GM23338 (cell line): ENCODE results near the gene CDK5. TPM values are rescaled to one million over a fixed set of nuclear protein-coding genes. Genes with fewer than 3 reads are reported as not detected.

Source experiments
- ATAC-seq: fragments of 200-7000 bp; cut with Tn5 transposase; 3 replicates; pipeline ENCODE4 v1.9.1; 2020
- DNase-seq: peaks from one replicate; pipeline ENCODE4 v3.0.0-alpha.2; 2015; ENCODE audit warnings: low spot score
- H2AFZ ChIP-seq: fragments of 200-600 bp; sonication (generic); 2 replicates; pipeline ENCODE4 v1.8.0; 2016; ENCODE audit warnings: antibody characterized with exemption, mild to moderate bottlenecking, moderate library complexity
- H3F3A ChIP-seq: fragments of 200-600 bp; sonication (generic); replicated peaks from 2 replicates; pipeline ENCODE4 v1.8.0; 2017; ENCODE audit warnings: antibody characterized with exemption, mixed run types, low read depth
- H3K27ac ChIP-seq: fragments of 200-600 bp; sonication (generic); 2 replicates; pipeline ENCODE4 v1.6.1; 2016; ENCODE audit warnings: low read depth
- H3K27me3 ChIP-seq: fragments of 200-600 bp; sonication (generic); 2 replicates; pipeline ENCODE4 v1.8.0; 2016; ENCODE audit warnings: mild to moderate bottlenecking, mixed run types, moderate library complexity; ENCODE audit not compliant: insufficient read depth
- H3K36me3 ChIP-seq: fragments of 200-600 bp; sonication (generic); 2 replicates; pipeline ENCODE4 v1.8.0; 2016; ENCODE audit warnings: mild to moderate bottlenecking; ENCODE audit not compliant: insufficient read depth
- H3K4me1 ChIP-seq: fragments of 200-600 bp; sonication (generic); 2 replicates; pipeline ENCODE4 v1.8.0; 2016; ENCODE audit warnings: mild to moderate bottlenecking, moderate library complexity; ENCODE audit not compliant: insufficient read depth
- H3K4me2 ChIP-seq: fragments of 200-600 bp; sonication (generic); 2 replicates; pipeline ENCODE4 v1.7.1; 2017; ENCODE audit warnings: mixed run types
- H3K4me3 ChIP-seq: fragments of 200-600 bp; sonication (generic); 2 replicates; pipeline ENCODE4 v1.6.1; 2016; ENCODE audit warnings: mixed run types
- H3K79me2 ChIP-seq: fragments of 200-600 bp; sonication (generic); replicated peaks from 2 replicates; pipeline ENCODE4 v1.8.0; 2017; ENCODE audit warnings: mild to moderate bottlenecking; ENCODE audit not compliant: insufficient read depth
- H3K9me2 ChIP-seq: fragments of 200-600 bp; sonication (generic); 2 replicates; pipeline ENCODE4 v1.8.0; 2017; ENCODE audit not compliant: insufficient read depth
- H4K20me1 ChIP-seq: fragments of 200-600 bp; sonication (generic); replicated peaks from 2 replicates; pipeline ENCODE4 v1.8.0; 2017; ENCODE audit warnings: mild to moderate bottlenecking; ENCODE audit not compliant: insufficient read depth
- H3K27ac Mint-ChIP-seq: 2 replicates; pipeline ENCODE4 v1.8.0; 2020; ENCODE audit warnings: inconsistent platforms, mild to moderate bottlenecking, moderate library complexity, mixed read lengths
- H3K27me3 Mint-ChIP-seq: 3 replicates; pipeline ENCODE4 v1.8.0; 2022; ENCODE audit warnings: low read depth, mild to moderate bottlenecking, moderate library complexity, mixed read lengths, inconsistent platforms; ENCODE audit not compliant: insufficient read depth, poor library complexity
- H3K36me3 Mint-ChIP-seq: 3 replicates; pipeline ENCODE4 v1.8.0; 2021; ENCODE audit warnings: low read depth, mild to moderate bottlenecking, inconsistent platforms, moderate library complexity, mixed read lengths
- H3K4me1 Mint-ChIP-seq: 3 replicates; pipeline ENCODE4 v1.8.0; 2020; ENCODE audit warnings: mild to moderate bottlenecking, inconsistent platforms, mixed read lengths
- H3K4me3 Mint-ChIP-seq: 3 replicates; pipeline ENCODE4 v1.8.0; 2021; ENCODE audit warnings: moderate library complexity, mild to moderate bottlenecking, inconsistent platforms, mixed read lengths
- H3K9me3 Mint-ChIP-seq: 3 replicates; pipeline ENCODE4 v1.8.0; 2020; ENCODE audit warnings: moderate library complexity, mild to moderate bottlenecking, inconsistent platforms, mixed read lengths
- CREB1 ChIP-seq: fragments of 250-450 bp; sonication (Bioruptor Pico); IDR thresholded peaks from 2 replicates; pipeline ENCODE4 v1.5.0; 2020; ENCODE audit warnings: low read depth, mild to moderate bottlenecking, moderate library complexity
- CTCF ChIP-seq, 2 experiments: fragments of 200-600 bp in 1 of 2; sonication (generic) in 1 of 2; conservative IDR thresholded peaks; 2 replicates each; pipeline versions ENCODE4 v1.5.1 to v1.6.1; 2016 to 2017; ENCODE audit warnings: antibody characterized with exemption in 2 of 2, low read depth in 2 of 2, mild to moderate bottlenecking in 2 of 2, moderate library complexity in 1 of 2
- ETS1 ChIP-seq: IDR thresholded peaks from 2 replicates; pipeline ENCODE4 v1.6.1; 2016; ENCODE audit warnings: antibody characterized with exemption
- EZH2 ChIP-seq: fragments of 200-600 bp; sonication (generic); IDR thresholded peaks from one replicate; pipeline ENCODE4 v1.8.0; 2017; ENCODE audit warnings: antibody characterized with exemption, mild to moderate bottlenecking, low read depth; ENCODE audit not compliant: unreplicated experiment
- EZH2phosphoT487 ChIP-seq: fragments of 200-600 bp; sonication (generic); IDR thresholded peaks from one replicate; pipeline ENCODE4 v1.8.1; 2018; ENCODE audit warnings: antibody characterized with exemption; ENCODE audit not compliant: unreplicated experiment
- JUNB ChIP-seq: IDR thresholded peaks from one replicate; pipeline ENCODE4 v1.6.1; 2016; ENCODE audit warnings: antibody characterized with exemption; ENCODE audit not compliant: unreplicated experiment
- NANOG ChIP-seq: IDR thresholded peaks from 2 replicates; pipeline ENCODE4 v1.6.1; 2016; ENCODE audit warnings: antibody characterized with exemption, borderline replicate concordance
- POLR2AphosphoS5 ChIP-seq: IDR thresholded peaks from 2 replicates; pipeline ENCODE4 v1.6.1; 2016; ENCODE audit warnings: antibody characterized with exemption, low read depth
- REST ChIP-seq: IDR thresholded peaks from one replicate; pipeline ENCODE4 v1.6.1; 2018; ENCODE audit warnings: antibody characterized with exemption; ENCODE audit not compliant: unreplicated experiment
- STAT1 ChIP-seq: IDR thresholded peaks from one replicate; pipeline ENCODE4 v1.6.1; 2016; ENCODE audit warnings: antibody characterized with exemption; ENCODE audit not compliant: unreplicated experiment
- ZNF114 ChIP-seq: fragments of 250-450 bp; sonication (Bioruptor Pico); IDR thresholded peaks from 2 replicates; pipeline ENCODE4 v1.5.0; 2020; ENCODE audit warnings: mild to moderate bottlenecking, moderate library complexity
- ZNF331 ChIP-seq: fragments of 250-450 bp; sonication (Bioruptor Pico); IDR thresholded peaks from 2 replicates; pipeline ENCODE4 v1.5.0; 2020; ENCODE audit warnings: low read depth, mild to moderate bottlenecking, moderate library complexity
- ZNF462 ChIP-seq: fragments of 250-450 bp; sonication (Bioruptor Pico); IDR thresholded peaks from 2 replicates; pipeline ENCODE4 v1.5.0; 2020; ENCODE audit warnings: mild to moderate bottlenecking, moderate library complexity
- polyA plus RNA-seq: library from polyadenylated mRNA; unstranded; fragments of >200 nt; fragmentation: Nextera tagmentation; extraction: Ambion mirVana; gene quantifications from 2 replicates; pipeline ENCODE4 v1.2.1, GENCODE V29; 2016
- total RNA-seq: library from RNA; depleted of rRNA; stranded (reverse); fragments of >200 nt; shearing (Covaris generic); gene quantifications from 2 replicates; pipeline ENCODE4 v1.2.3, GENCODE V29; 2014

The CDK5 gene
- total and polyA plus RNA-seq, 2 experiments from 2014 or later = 19.8 to 27.1 TPM

GRCh38 chr7:151073990-151074389 lies 16.3 kb upstream of the CDK5 start:
- Histone ChIP-seq H3K4me2 (no peak overlapping the region), H4K20me1 (peaks cover 8% of the 10 kb centered on the region), H3K27me3 (no peaks in the 10 kb centered on the region), H3K4me1 (peaks cover 16% of the 10 kb centered on the region), H3F3A (0 out of 2 replicates have a peak, but pooled peaks cover 10% of the 10 kb centered on the region), H2AFZ (no peak overlapping the region), H3K27ac (no peak overlapping the region), H3K9me2 (no peaks in the 10 kb centered on the region), H3K4me3 (no peak overlapping the region), H3K79me2 (no peaks in the 10 kb centered on the region), H3K36me3 (peaks cover 5% of the 10 kb centered on the region; the same call in 1 of the 2 replicates)
- no peak overlapping the region for H3K27ac Mint-ChIP-seq
- H3K9me3 Mint-ChIP-seq = no peaks in the 10 kb centered on the region
- peaks cover 57% of the 10 kb centered on the region for H3K36me3 Mint-ChIP-seq
- H3K4me1 Mint-ChIP-seq = peaks cover 21% of the 10 kb centered on the region
- peaks cover 28% of the 10 kb centered on the region for H3K27me3 Mint-ChIP-seq
- DNase-seq = no peak
- ATAC-seq = no peak
- H3K4me3 Mint-ChIP-seq = no peak overlapping the region
- TF ChIP-seq ZNF114 (CRISPR knock-in tag) (no peak), ZNF462 (CRISPR knock-in tag) (no peak), CREB1 (CRISPR knock-in tag) (no peak), POLR2AphosphoS5 (no peak), JUNB (no peak), NANOG (no peak), EZH2 (no peak), STAT1 (no peak), EZH2phosphoT487 (no peak), REST (no peak), ZNF331 (CRISPR knock-in tag) (no peak), CTCF (conservative IDR thresholded peaks at IDR 0.05; ENCODE audit: low read depth in 2 of 2) (no peak), ETS1 (no peak)
